ENCODE results near the gene GXYLT1.

GRCh38 chr12:42103155-42103554 is 41.5 kb downstream of the GXYLT1 start:
- TF ChIP-seq TAF1 (IDR thresholded peaks at IDR 0.05; ENCODE audit: borderline replicate concordance, low read depth, low read length) (no peak), POLR2A (IDR thresholded peaks at IDR 0.05; ENCODE audit: low read depth, low read length) (no peak)

Measured in GM12892 (cell line).